Activated T-cell treated with anti-CD3 and anti-CD28 coated beads, Interleukin-2, amount 50 U/mL, for 24 hours (primary cell): Measurements from ENCODE around the gene EYA2.
A peak's percentile ranks its signal among the peaks of the same experiment; 100 is the strongest.
"Not testable (repeated sequence)": the region's sequence is repeated elsewhere in the genome, so short reads cannot be mapped to it uniquely, and the experiment has no call there.

ENCODE experiments used
- DNase-seq: peaks from one replicate; pipeline ENCODE4 v3.0.0-alpha.2; 2020
- H3K27ac Mint-ChIP-seq: 2 replicates; pipeline ENCODE4 v1.8.0; 2020; ENCODE audit warnings: mild to moderate bottlenecking, mixed read lengths
- H3K27me3 Mint-ChIP-seq: 2 replicates; pipeline ENCODE4 v1.8.0; 2020; ENCODE audit warnings: mixed read lengths
- H3K36me3 Mint-ChIP-seq: 2 replicates; pipeline ENCODE4 v1.8.0; 2020; ENCODE audit warnings: low read depth, mixed read lengths
- H3K4me1 Mint-ChIP-seq: 2 replicates; pipeline ENCODE4 v1.8.0; 2020; ENCODE audit warnings: low read depth, mixed read lengths
- H3K4me3 Mint-ChIP-seq: 2 replicates; pipeline ENCODE4 v1.8.0; 2020; ENCODE audit warnings: mild to moderate bottlenecking, moderate library complexity, mixed read lengths
- H3K9me3 Mint-ChIP-seq: 2 replicates; pipeline ENCODE4 v1.8.0; 2020; ENCODE audit warnings: mixed read lengths

Gene EYA2

GRCh38 chr20:46946796-46947195 is 52.2 kb downstream of the EYA2 start:
- Mint-ChIP-seq H3K27ac (no peak overlapping the region), H3K9me3 (no peaks in the 10 kb centered on the region), H3K27me3 (peaks cover 18% of the 10 kb centered on the region), H3K4me3 (no peak overlapping the region), H3K36me3 (no peaks in the 10 kb centered on the region), H3K4me1 (peaks cover 3% of the 10 kb centered on the region)
- no peak for DNase-seq

GRCh38 chr20:46948081-46948480 is 53.4 kb downstream of the EYA2 start:
- no peak for DNase-seq
- Mint-ChIP-seq H3K36me3 (no peaks in the 10 kb centered on the region), H3K27me3 (peaks cover 21% of the 10 kb centered on the region), H3K9me3 (no peaks in the 10 kb centered on the region), H3K27ac (no peak overlapping the region), H3K4me3 (no peak overlapping the region), H3K4me1 (peaks cover 7% of the 10 kb centered on the region)

GRCh38 chr20:46951405-46951804 is 56.8 kb downstream of the EYA2 start:
- no peak for DNase-seq
- Mint-ChIP-seq H3K36me3 (no peaks in the 10 kb centered on the region), H3K9me3 (no peaks in the 10 kb centered on the region), H3K4me1 (peaks cover 7% of the 10 kb centered on the region), H3K27me3 (peaks cover 18% of the 10 kb centered on the region), H3K27ac (peak overlapping the region; percentile 55), H3K4me3 (no peak overlapping the region)

GRCh38 chr20:46951840-46952497 is 57.3 kb downstream of the EYA2 start:
- peaks cover 16% of the 10 kb centered on the region for H3K27me3 Mint-ChIP-seq
- H3K4me1 Mint-ChIP-seq = peaks cover 7% of the 10 kb centered on the region
- no peak for DNase-seq
- no peaks in the 10 kb centered on the region for H3K9me3 Mint-ChIP-seq
- H3K36me3 Mint-ChIP-seq = no peaks in the 10 kb centered on the region
- H3K4me3 Mint-ChIP-seq = no peak overlapping the region
- H3K27ac Mint-ChIP-seq = peak overlapping the region; percentile 55

- H3K27me3 Mint-ChIP-seq = peaks cover 8% of the 10 kb centered on the region
- peaks cover 3% of the 10 kb centered on the region for H3K9me3 Mint-ChIP-seq
- no peak overlapping the region for H3K27ac Mint-ChIP-seq
- peaks cover 7% of the 10 kb centered on the region for H3K4me1 Mint-ChIP-seq
- DNase-seq = no peak
- H3K36me3 Mint-ChIP-seq = no peaks in the 10 kb centered on the region
- H3K4me3 Mint-ChIP-seq = no peak overlapping the region
Measured at GRCh38 chr20:46953596-46953995, 59.0 kb downstream of the EYA2 start.

GRCh38 chr20:46954490-46955038 is 59.9 kb downstream of the EYA2 start:
- Mint-ChIP-seq H3K4me3 (no peak overlapping the region), H3K36me3 (no peaks in the 10 kb centered on the region), H3K9me3 (peaks cover 3% of the 10 kb centered on the region), H3K4me1 (peaks cover 7% of the 10 kb centered on the region), H3K27ac (no peak overlapping the region), H3K27me3 (peaks cover 12% of the 10 kb centered on the region)
- no peak for DNase-seq

GRCh38 chr20:46955601-46956556 is 61.2 kb downstream of the EYA2 start:
- H3K9me3 Mint-ChIP-seq = peaks cover 3% of the 10 kb centered on the region
- no peak overlapping the region for H3K4me3 Mint-ChIP-seq
- no peaks in the 10 kb centered on the region for H3K36me3 Mint-ChIP-seq
- peaks cover 7% of the 10 kb centered on the region for H3K4me1 Mint-ChIP-seq
- no peak overlapping the region for H3K27ac Mint-ChIP-seq
- DNase-seq = no peak
- peaks cover 24% of the 10 kb centered on the region for H3K27me3 Mint-ChIP-seq

GRCh38 chr20:46959081-46959692 is 64.5 kb downstream of the EYA2 start:
- Mint-ChIP-seq H3K4me3 (no peak overlapping the region), H3K9me3 (peaks cover 3% of the 10 kb centered on the region), H3K27ac (no peak overlapping the region), H3K27me3 (peaks cover 24% of the 10 kb centered on the region), H3K36me3 (no peaks in the 10 kb centered on the region), H3K4me1 (no peaks in the 10 kb centered on the region)
- DNase-seq = no peak

- Mint-ChIP-seq H3K27me3 (peaks cover 24% of the 10 kb centered on the region), H3K36me3 (no peaks in the 10 kb centered on the region), H3K9me3 (peaks cover 3% of the 10 kb centered on the region), H3K27ac (no peak overlapping the region), H3K4me1 (no peaks in the 10 kb centered on the region), H3K4me3 (no peak overlapping the region)
- no peak for DNase-seq
Measured at GRCh38 chr20:46959821-46960220, 65.2 kb downstream of the EYA2 start.

- no peaks in the 10 kb centered on the region for H3K4me1 Mint-ChIP-seq
Measured at GRCh38 chr20:46960536-46960935, 65.9 kb downstream of the EYA2 start.

GRCh38 chr20:46961968-46962367 is 67.3 kb downstream of the EYA2 start:
- not testable (repeated sequence) for DNase-seq, H3K36me3 Mint-ChIP-seq, H3K27ac Mint-ChIP-seq, H3K4me1 Mint-ChIP-seq, H3K4me3 Mint-ChIP-seq, H3K9me3 Mint-ChIP-seq
- peaks cover 24% of the 10 kb centered on the region for H3K27me3 Mint-ChIP-seq

More at GRCh38 chr20:46960536-46960935, 65.9 kb downstream of the EYA2 start:
- H3K9me3 Mint-ChIP-seq = peaks cover 3% of the 10 kb centered on the region
- H3K27me3 Mint-ChIP-seq = peaks cover 24% of the 10 kb centered on the region
- H3K4me3 Mint-ChIP-seq = no peak overlapping the region
- no peak overlapping the region for H3K27ac Mint-ChIP-seq
- no peak for DNase-seq
- no peaks in the 10 kb centered on the region for H3K36me3 Mint-ChIP-seq

GRCh38 chr20:46962452-46963195 is 68.0 kb downstream of the EYA2 start:
- Mint-ChIP-seq H3K27me3 (peaks cover 28% of the 10 kb centered on the region), H3K4me3 (no peak overlapping the region), H3K27ac (no peak overlapping the region), H3K4me1 (no peaks in the 10 kb centered on the region), H3K36me3 (no peaks in the 10 kb centered on the region), H3K9me3 (no peaks in the 10 kb centered on the region)
- DNase-seq = no peak

GRCh38 chr20:46963196-46963529 is 68.5 kb downstream of the EYA2 start:
- no peaks in the 10 kb centered on the region for H3K4me1 Mint-ChIP-seq
- no peak overlapping the region for H3K27ac Mint-ChIP-seq
- H3K4me3 Mint-ChIP-seq = no peak overlapping the region
- no peaks in the 10 kb centered on the region for H3K36me3 Mint-ChIP-seq
- DNase-seq = no peak
- peaks cover 31% of the 10 kb centered on the region for H3K27me3 Mint-ChIP-seq
- H3K9me3 Mint-ChIP-seq = no peaks in the 10 kb centered on the region
